GM12873 (cell line): ENCODE results near the gene IRF5.

Source experiments
- CTCF ChIP-seq: IDR thresholded peaks from 2 replicates; pipeline ENCODE4 v1.5.1; 2012; ENCODE audit warnings: low read depth, mild to moderate bottlenecking, moderate library complexity, low read length, control low read depth; ENCODE audit not compliant: insufficient read depth; ENCODE audit errors: missing control alignments

IRF5 gene

GRCh38 chr7:128909625-128910568, 27.8 kb upstream of the IRF5 start:
- TF ChIP-seq CTCF = no peak

- no peak for TF ChIP-seq CTCF
These were observed 27.2 kb upstream of the IRF5 start, which contains the start of gene KCP for GRCh38 chr7:128910569-128910945. KCP (minus strand) TSS chr7:128910709; CDS start chr7:128910676, 33 bp downstream.

GRCh38 chr7:128911423-128912031, 26.2 kb upstream of the IRF5 start:
- no peak for TF ChIP-seq CTCF

- TF ChIP-seq CTCF = no peak
These were observed 25.4 kb upstream of the IRF5 start for GRCh38 chr7:128912281-128912680.

- no peak for TF ChIP-seq CTCF
These were observed 23.7 kb upstream of the IRF5 start for GRCh38 chr7:128913870-128914565.

GRCh38 chr7:128914566-128915151, 23.1 kb upstream of the IRF5 start:
- TF ChIP-seq CTCF = peak; percentile 38
